Liver (tissue), 9 donors: Measurements from ENCODE around the gene FGF11. TPM values are rescaled to one million over a fixed set of nuclear protein-coding genes. Genes with fewer than 3 reads are reported as not detected.
"Not testable (repeated sequence)": the region's sequence is repeated elsewhere in the genome, so short reads cannot be mapped to it uniquely, and the experiment has no call there.

Experiments
- DNase-seq: peaks from one replicate; pipeline ENCODE4 v3.0.0-alpha.2; 2017; ENCODE audit warnings: low spot score
- H3K27ac ChIP-seq, 2 donors: one replicate each; pipeline ENCODE4 v1.7.0; 2013; ENCODE audit warnings: inconsistent platforms in 2 of 2, low read length in 2 of 2, control low read depth in 1 of 2, low read depth in 1 of 2, mild to moderate bottlenecking in 1 of 2
- H3K27me3 ChIP-seq, 4 donors: one replicate each; pipeline versions ENCODE4 v1.6.1 to v1.7.0; 2013; ENCODE audit warnings: low read length in 3 of 4, inconsistent platforms in 1 of 4, mild to moderate bottlenecking in 1 of 4, moderate library complexity in 1 of 4; ENCODE audit not compliant: control insufficient read depth in 4 of 4, insufficient read depth in 4 of 4
- H3K36me3 ChIP-seq, 4 donors: one replicate each; pipeline versions ENCODE4 v1.6.1 to v1.7.0; 2013; ENCODE audit warnings: low read length in 3 of 4, mild to moderate bottlenecking in 3 of 4, low read depth in 1 of 4, moderate library complexity in 1 of 4; ENCODE audit not compliant: control insufficient read depth in 4 of 4, insufficient read depth in 3 of 4
- H3K4me1 ChIP-seq, 4 donors: one replicate each; pipeline versions ENCODE4 v1.6.1 to v1.7.0; 2013; ENCODE audit warnings: low read length in 3 of 4, mild to moderate bottlenecking in 3 of 4, moderate library complexity in 1 of 4; ENCODE audit not compliant: control insufficient read depth in 4 of 4, insufficient read depth in 4 of 4
- H3K4me3 ChIP-seq, 3 donors: one replicate each; pipeline versions ENCODE4 v1.6.1 to v1.7.0; 2013; ENCODE audit warnings: low read length in 3 of 3, control low read depth in 1 of 3, low read depth in 1 of 3, mild to moderate bottlenecking in 1 of 3
- H3K9ac ChIP-seq, 2 donors: one replicate each; pipeline ENCODE4 v1.7.0; 2013; ENCODE audit warnings: low read length in 2 of 2, mild to moderate bottlenecking in 2 of 2, moderate library complexity in 2 of 2, control low read depth in 1 of 2, low read depth in 1 of 2
- H3K9me3 ChIP-seq, 4 donors: one replicate each; pipeline versions ENCODE4 v1.6.1 to v1.7.0; 2013; ENCODE audit warnings: low read length in 3 of 4; ENCODE audit not compliant: control insufficient read depth in 4 of 4
- ATF3 ChIP-seq: IDR thresholded peaks from 2 replicates; pipeline ENCODE4 v1.6.1; 2016; ENCODE audit warnings: antibody characterized with exemption
- CTCF ChIP-seq: fragments of 150-350 bp; IDR thresholded peaks from 2 replicates; pipeline ENCODE4 v1.5.1; 2017; ENCODE audit warnings: improper control_type of control experiment, low read depth, low read length; ENCODE audit not compliant: missing input control
- FOXA1 ChIP-seq: IDR thresholded peaks from 2 replicates; pipeline ENCODE4 v1.6.1; 2016; ENCODE audit warnings: antibody characterized with exemption
- GABPA ChIP-seq, 2 donors: IDR thresholded peaks in 1 of 2; conservative IDR thresholded peaks in 1 of 2; 2 replicates each; pipeline ENCODE4 v1.6.1; 2016; ENCODE audit warnings: antibody characterized with exemption in 2 of 2, mild to moderate bottlenecking in 1 of 2, moderate library complexity in 1 of 2
- HNF4A ChIP-seq, 2 donors: conservative IDR thresholded peaks; 2 replicates each; pipeline ENCODE4 v1.6.1; 2016; ENCODE audit warnings: antibody characterized with exemption in 2 of 2, mild to moderate bottlenecking in 2 of 2
- JUND ChIP-seq, 2 donors: IDR thresholded peaks; 2 replicates each; pipeline ENCODE4 v1.6.1; 2016; ENCODE audit warnings: antibody characterized with exemption in 2 of 2
- NR2F2 ChIP-seq: IDR thresholded peaks from 2 replicates; pipeline ENCODE4 v1.6.1; 2016; ENCODE audit warnings: antibody characterized with exemption
- RAD21 ChIP-seq, 2 donors: IDR thresholded peaks; 2 replicates each; pipeline ENCODE4 v1.6.1; 2016; ENCODE audit warnings: antibody characterized with exemption in 2 of 2, mild to moderate bottlenecking in 2 of 2
- REST ChIP-seq: IDR thresholded peaks from 2 replicates; pipeline ENCODE4 v1.6.1; 2016; ENCODE audit warnings: antibody characterized with exemption, mild to moderate bottlenecking
- SP1 ChIP-seq: IDR thresholded peaks from 2 replicates; pipeline ENCODE4 v1.6.1; 2018; ENCODE audit warnings: antibody characterized with exemption, mild to moderate bottlenecking
- TAF1 ChIP-seq: conservative IDR thresholded peaks from 2 replicates; pipeline ENCODE4 v1.6.1; 2016; ENCODE audit warnings: antibody characterized with exemption, mild to moderate bottlenecking
- YY1 ChIP-seq: IDR thresholded peaks from 2 replicates; pipeline ENCODE4 v1.6.1; 2016; ENCODE audit warnings: antibody characterized with exemption, mild to moderate bottlenecking
- ZBTB33 ChIP-seq: IDR thresholded peaks from 2 replicates; pipeline ENCODE4 v1.6.1; 2016; ENCODE audit warnings: antibody characterized with exemption
- WGBS: extraction: QIAGEN DNeasy Blood & Tissue Kit; methylation state at CpG from one replicate; pipeline ENCODE4 v1.1.7; 2013; 5-methylcytosine and 5-hydroxymethylcytosine counted together
- polyA plus RNA-seq, 2 donors: library from polyadenylated mRNA; stranded (reverse) in 1 of 2; unstranded in 1 of 2; fragments of 200-250 nt in 1 of 2; fragments of >200 nt in 1 of 2; fragmentation: Nextera tagmentation in 1 of 2; extraction: Ambion mirVana in 1 of 2; gene quantifications; one replicate each; pipeline versions ENCODE4 v1.2.1 to v1.2.3, GENCODE V29; 2013 to 2015
- total RNA-seq, 2 donors: library from RNA; depleted of rRNA; stranded (reverse); fragments of >200 nt; gene quantifications; one replicate each; pipeline ENCODE4 v1.2.3, GENCODE V29; 2014
- donor health status: healthy.
- donor health status: healthy.
- donor health status: healthy.
- donor health status: healthy.
- donor health status: healthy.

Gene FGF11
- total and polyA plus RNA-seq, 4 donors, result 0.17 to 0.25 (median 0.20) TPM

- TF ChIP-seq YY1, result no peak
- no peak for TF ChIP-seq FOXA1
- no peak for TF ChIP-seq ATF3
- no peak for TF ChIP-seq CTCF
- no peak for TF ChIP-seq REST
- TF ChIP-seq GABPA (IDR thresholded peaks at IDR 0.05 in 1 of 2, conservative IDR thresholded peaks at IDR 0.05 in 1 of 2), result no peak
- no peak for TF ChIP-seq RAD21 (IDR thresholded peaks at IDR 0.05)
- no peak for TF ChIP-seq ZBTB33
- no peak for TF ChIP-seq JUND (IDR thresholded peaks at IDR 0.05)
- TF ChIP-seq NR2F2, result no peak
- no peak for TF ChIP-seq SP1
- no peak for TF ChIP-seq TAF1
- TF ChIP-seq HNF4A (conservative IDR thresholded peaks at IDR 0.05), result no peak
- peak within 1 kb of the TSS; percentile 83 to 87 for H3K9ac ChIP-seq
- H3K4me1 ChIP-seq, result peaks cover 12 to 52% (median 37%) of the 10 kb centered on the region in 4 donors
- H3K27ac ChIP-seq, result peak within 1 kb of the TSS; percentile 96 to 97
- H3K4me3 ChIP-seq, result peak within 1 kb of the TSS; percentile 60 to 96 (median 80)
- H3K9me3 ChIP-seq, result no peaks in the 10 kb centered on the region
- H3K36me3 ChIP-seq, result no peaks in the 10 kb centered on the region
- no peaks in the 10 kb centered on the region for H3K27me3 ChIP-seq
- WGBS, result under 1% methylated on average over 92 of the region's 92 CpGs
- peak; percentile 64 for DNase-seq
Measured at GRCh38 chr17:7479213-7480088, 40.1 kb downstream of the FGF11 start, which contains the start of gene ZBTB4. ZBTB4 (minus strand) TSS chr17:7479631; CDS start chr17:7466801, 12,830 bp downstream.

- Histone ChIP-seq H3K27ac (peak overlapping the region; percentile 91 to 95), H3K9me3 (no peaks in the 10 kb centered on the region), H3K9ac (peak overlapping the region; percentile 83 to 87), H3K4me1 (peaks cover 8 to 46% (median 35%) of the 10 kb centered on the region in 4 donors), H3K27me3 (no peaks in the 10 kb centered on the region), H3K4me3 (peak overlapping the region; percentile 52 to 96 (median 80)), H3K36me3 (no peaks in the 10 kb centered on the region)
- no peak for TF ChIP-seq TAF1
- no peak for DNase-seq
- WGBS, result 10% methylated on average over 8 of the region's 8 CpGs
Measured at GRCh38 chr17:7480089-7480384, 40.7 kb downstream of the FGF11 start.

GRCh38 chr17:7481275-7481674, 42.0 kb downstream of the FGF11 start, which contains the start of gene SLC35G6:
SLC35G6 (plus strand) TSS chr17:7481446; CDS start chr17:7481517, 71 bp downstream.
- not testable (repeated sequence) for DNase-seq, H3K36me3 ChIP-seq, H3K27me3 ChIP-seq, H3K9me3 ChIP-seq, H3K4me3 ChIP-seq, H3K9ac ChIP-seq
- 96% methylated on average over 4 of the region's 4 CpGs for WGBS
- Histone ChIP-seq H3K27ac (peak within 1 kb of the TSS; percentile 91 to 95), H3K4me1 (peaks cover 10 to 47% (median 34%) of the 10 kb centered on the region in 4 donors)

- Histone ChIP-seq H3K4me1 (peaks cover 12 to 48% (median 32%) of the 10 kb centered on the region in 4 donors), H3K27ac (peak overlapping the region in 1 of 2 donors; percentile 99)
- H3K4me3 ChIP-seq, H3K27me3 ChIP-seq, DNase-seq, H3K9ac ChIP-seq, H3K36me3 ChIP-seq, H3K9me3 ChIP-seq: not testable (repeated sequence)
- 90% methylated on average over 31 of the region's 31 CpGs for WGBS
Measured at GRCh38 chr17:7481842-7482741, 42.8 kb downstream of the FGF11 start.
